ENCODE measurements around the gene GRAMD2B.
"Not testable (repeated sequence)": the region's sequence is repeated elsewhere in the genome, so short reads cannot be mapped to it uniquely, and the experiment has no call there.

The GRAMD2B gene

DNA sequence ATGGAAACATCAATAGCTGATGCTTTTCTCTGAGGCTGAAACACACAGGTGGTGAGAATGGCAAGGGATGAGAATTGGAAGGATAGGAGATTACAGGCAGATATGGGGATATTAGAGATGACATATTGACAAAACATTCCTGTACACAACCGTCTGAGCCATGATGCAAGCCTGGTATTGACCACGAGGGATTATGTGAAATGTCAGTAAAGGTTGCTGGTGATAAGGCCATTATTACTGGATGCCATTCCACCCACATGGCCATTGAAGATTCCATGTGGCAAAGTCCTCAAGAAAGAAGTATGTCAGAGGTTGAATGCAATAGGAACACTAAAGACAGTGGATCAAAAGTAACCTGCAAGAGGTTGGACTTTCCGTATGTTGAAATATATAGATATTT lies 15.7 kb downstream of the GRAMD2B start:
- DNase-seq (ENCODE audit: low read depth), result no peak
- no peak for TF ChIP-seq CTCF (IDR thresholded peaks at IDR 0.05; ENCODE audit: control insufficient read depth, extremely low read depth, insufficient read depth)
- H3K4me3 ChIP-seq (ENCODE audit: low read depth, low read length), result no peak overlapping the region

DNA sequence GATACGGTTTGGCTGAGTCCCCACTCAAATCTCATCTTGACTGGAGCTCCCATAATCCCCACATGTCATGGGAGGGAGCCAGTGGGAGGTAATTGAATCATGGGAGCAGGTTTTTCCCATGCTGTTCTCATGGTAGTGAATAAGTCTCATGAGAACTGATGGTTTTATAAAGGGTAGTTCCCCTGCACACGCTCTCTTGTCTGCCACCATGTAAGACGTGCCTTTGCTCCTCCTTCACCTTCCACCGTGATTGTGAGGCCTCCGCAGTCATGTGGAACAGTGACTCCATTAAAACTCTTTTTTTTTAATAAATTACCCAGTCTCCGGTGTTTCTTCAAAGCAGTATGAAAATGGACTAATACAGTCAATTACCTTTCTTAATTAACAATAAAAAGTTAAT lies 16.5 kb downstream of the GRAMD2B start:
- DNase-seq (ENCODE audit: low read depth), result not testable (repeated sequence)

DNA sequence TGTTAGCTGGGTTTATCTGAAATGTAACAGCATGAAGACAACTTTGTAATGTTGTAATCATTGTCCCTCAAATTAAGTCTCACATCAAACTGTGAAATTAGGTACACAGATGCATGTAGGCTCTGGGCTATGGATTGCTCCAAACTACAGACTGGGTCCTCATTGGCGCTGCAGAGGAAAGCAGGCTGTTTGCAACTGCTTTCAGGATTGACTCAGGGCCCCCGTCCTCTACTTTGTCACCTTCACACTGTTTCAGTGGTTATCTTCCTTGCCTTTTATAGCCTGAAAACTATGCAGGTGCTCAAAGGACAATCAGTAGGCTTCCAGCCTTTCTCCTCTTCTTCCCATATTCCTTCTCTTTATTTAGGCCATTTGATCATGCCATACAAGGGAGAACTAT lies 18.0 kb downstream of the GRAMD2B start:
- no peak overlapping the region for H3K4me3 ChIP-seq (ENCODE audit: low read depth, low read length)
- no peak for TF ChIP-seq CTCF (IDR thresholded peaks at IDR 0.05; ENCODE audit: control insufficient read depth, extremely low read depth, insufficient read depth)
- no peak for DNase-seq (ENCODE audit: low read depth)

More for the DNA sequence above, 16.5 kb downstream of the GRAMD2B start:
- H3K4me3 ChIP-seq (ENCODE audit: low read depth, low read length), result not testable (repeated sequence)

GRCh38 chr5:126443374-126443851 lies 20.2 kb downstream of the GRAMD2B start:
- no peak for DNase-seq (ENCODE audit: low read depth)
- no peak overlapping the region for H3K4me3 ChIP-seq (ENCODE audit: low read depth, low read length)
- TF ChIP-seq CTCF (IDR thresholded peaks at IDR 0.05; ENCODE audit: control insufficient read depth, extremely low read depth, insufficient read depth), result no peak

DNA sequence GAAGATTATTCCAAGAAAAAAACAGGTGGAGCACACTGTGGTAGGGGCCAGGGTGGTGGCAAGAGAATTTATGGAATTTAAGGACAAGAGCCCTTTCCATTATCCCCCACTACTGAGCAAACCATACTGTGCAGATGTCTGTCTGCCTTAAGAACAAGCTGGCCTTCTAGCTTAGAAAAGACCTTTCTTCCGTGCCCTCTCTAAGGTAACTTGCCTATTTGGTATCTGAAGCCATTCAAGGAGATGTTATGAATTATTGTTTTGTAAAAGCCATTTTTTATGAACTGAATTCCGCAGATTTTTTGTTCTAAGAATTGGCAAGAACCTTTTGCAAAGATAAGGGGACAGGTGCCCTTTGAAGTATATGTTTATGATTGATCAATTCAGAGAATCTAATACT lies 20.9 kb downstream of the GRAMD2B start:
- no peak overlapping the region for H3K4me3 ChIP-seq (ENCODE audit: low read depth, low read length)
- DNase-seq (ENCODE audit: low read depth), result no peak
- no peak for TF ChIP-seq CTCF (IDR thresholded peaks at IDR 0.05; ENCODE audit: control insufficient read depth, extremely low read depth, insufficient read depth)

- TF ChIP-seq CTCF (IDR thresholded peaks at IDR 0.05; ENCODE audit: control insufficient read depth, extremely low read depth, insufficient read depth), result no peak
- no peak overlapping the region for H3K4me3 ChIP-seq (ENCODE audit: low read depth, low read length)
- DNase-seq (ENCODE audit: low read depth), result no peak
These were observed 22.4 kb downstream of the GRAMD2B start for GRCh38 chr5:126445502-126446174.

DNA sequence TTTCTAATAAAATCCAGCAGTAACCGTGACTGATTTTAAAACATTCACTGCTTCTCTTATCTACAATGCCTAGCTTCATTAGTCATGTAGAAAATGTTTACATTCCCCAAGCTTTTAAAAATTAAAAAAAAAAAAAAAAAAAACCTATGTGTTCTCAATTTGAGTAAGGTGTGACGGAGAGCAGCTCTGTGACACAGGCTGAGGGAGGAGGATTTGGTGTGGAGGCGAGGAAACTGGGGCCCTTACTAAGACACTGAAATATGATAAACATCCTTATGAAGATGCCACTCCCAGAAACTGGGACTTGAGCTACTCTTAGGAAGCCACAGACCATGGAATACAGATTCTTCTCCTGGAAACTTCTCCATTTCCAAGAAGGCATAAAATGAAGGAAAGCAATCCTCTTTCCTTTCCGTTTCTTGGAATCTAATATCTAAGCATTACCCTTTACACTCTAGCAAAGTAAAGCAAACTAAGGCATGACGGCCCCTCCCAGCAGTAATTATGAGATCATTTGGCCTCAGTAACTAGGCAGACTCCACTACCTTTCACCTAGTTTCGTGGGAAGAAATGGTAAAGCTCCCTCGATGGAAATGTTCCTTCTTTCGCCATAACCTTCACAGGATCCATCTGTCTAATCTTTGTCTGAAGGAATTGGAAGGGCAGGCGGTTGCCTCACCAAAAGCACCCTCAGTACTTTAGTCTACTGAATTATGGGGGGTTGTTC lies 23.5 kb downstream of the GRAMD2B start:
- no peak overlapping the region for H3K4me3 ChIP-seq (ENCODE audit: low read depth, low read length)
- DNase-seq (ENCODE audit: low read depth), result no peak
- no peak for TF ChIP-seq CTCF (IDR thresholded peaks at IDR 0.05; ENCODE audit: control insufficient read depth, extremely low read depth, insufficient read depth)
